RPMI8226 (cell line): Measurements from ENCODE around the gene ATXN1.

Source experiments
- DNase-seq: peaks from one replicate; pipeline ENCODE4 v3.0.0-alpha.2; 2015

The ATXN1 gene

DNA sequence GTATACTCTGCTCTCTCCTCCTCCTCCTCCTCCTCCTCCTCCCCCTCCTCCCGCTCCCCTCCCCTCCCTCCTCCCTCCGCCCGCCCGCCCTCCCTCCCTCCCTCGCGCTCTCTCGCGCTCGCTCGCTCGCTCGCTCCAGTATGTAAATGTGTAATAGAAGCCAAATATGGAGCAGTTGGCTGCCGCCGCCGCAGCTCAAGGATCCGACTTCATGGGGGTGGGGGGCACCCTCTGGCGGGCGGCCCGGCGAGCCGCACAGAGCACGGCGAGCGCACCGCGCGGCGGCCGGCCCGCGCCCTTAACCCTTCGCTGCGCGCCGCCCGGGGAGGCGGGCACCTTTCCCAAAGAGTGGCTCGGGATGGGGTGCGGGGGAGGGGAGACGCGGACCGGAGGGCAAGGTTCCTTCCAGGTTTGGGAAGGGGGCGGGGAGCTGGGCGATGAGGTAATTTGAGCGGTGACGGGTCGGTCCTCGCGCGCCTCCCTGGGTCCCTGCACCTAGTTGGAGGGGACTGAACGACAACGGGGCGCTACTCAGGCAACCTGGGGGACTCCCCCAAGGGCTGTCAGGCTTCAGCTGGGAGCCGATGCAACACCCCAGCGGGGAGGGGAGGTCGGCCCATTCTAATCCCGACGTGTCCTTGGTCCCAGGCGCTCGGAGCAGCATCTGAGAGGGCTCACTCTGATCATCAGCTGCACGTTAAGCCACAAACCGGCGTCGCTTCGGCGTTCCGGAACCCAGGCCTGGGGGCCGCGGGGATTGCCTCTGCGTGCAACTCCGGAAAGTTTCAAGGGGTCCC lies 409 bp upstream of the ATXN1 start:
- DNase-seq, result peak; percentile 89

DNA sequence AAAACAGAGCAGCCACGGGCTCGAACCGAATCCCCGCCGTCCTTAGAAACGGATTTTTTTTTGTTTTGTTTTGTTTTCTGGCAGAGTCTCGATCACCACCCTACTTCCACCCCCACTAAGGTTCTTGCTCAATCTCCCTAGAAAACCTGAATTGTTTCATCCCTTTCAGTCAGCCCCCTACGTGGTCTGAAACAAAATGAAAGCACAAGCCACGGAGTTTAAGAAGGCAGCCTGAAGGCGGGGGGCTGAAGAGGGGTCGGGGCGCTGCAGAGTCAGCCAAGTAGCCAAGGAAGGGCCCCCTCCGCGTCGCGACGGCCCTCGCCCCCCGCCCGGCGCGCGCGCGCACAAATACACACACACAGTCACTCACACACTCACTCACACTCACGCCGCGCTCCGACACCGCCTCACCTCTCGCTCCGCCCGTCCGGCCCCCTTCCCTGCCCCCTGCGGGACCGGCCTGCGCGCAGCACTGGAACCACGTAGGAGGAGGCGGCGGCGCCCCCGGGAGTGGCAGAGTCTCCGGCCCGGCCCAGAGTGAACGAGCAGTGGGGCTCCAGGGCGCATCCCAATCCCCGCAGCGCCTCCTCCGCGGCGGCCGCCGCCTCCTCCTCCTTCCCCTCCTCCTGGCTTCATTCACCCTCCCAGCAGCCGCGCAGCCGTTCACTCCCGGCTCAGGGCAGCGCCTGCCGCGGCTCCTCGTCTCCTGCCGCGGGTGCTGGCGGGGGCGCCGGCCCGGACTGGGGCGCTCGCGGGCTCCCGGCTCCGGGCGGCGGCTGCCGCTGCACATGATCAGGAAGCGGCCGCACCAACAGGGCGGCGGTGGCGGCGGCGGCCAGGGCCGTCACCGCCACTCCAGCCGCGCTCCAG lies 1.4 kb downstream of the ATXN1 start:
- peak; percentile 80 for DNase-seq

DNA sequence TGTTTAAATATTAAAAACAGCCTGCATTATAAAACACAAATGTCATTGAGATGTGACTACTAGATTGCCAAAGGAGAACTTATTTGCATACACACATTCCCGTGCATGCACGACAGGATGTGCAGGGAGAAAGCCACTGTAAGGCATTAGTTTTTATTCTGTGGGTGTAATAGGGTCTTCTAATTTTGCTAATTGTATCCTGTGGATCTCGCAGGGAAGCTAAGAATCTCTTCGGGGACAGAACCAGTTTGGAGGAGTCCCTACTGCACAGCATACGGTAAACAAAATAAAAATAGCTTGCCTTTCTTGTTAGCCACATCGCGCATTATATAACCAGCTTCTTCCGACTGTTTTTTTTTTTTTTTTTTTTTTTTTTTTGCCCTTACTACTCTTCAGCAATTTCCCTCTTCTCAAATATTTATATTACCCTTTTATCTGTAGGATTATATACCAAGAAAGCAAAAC lies 2.0 kb downstream of the ATXN1 start:
- DNase-seq, result peak; percentile 24

DNA sequence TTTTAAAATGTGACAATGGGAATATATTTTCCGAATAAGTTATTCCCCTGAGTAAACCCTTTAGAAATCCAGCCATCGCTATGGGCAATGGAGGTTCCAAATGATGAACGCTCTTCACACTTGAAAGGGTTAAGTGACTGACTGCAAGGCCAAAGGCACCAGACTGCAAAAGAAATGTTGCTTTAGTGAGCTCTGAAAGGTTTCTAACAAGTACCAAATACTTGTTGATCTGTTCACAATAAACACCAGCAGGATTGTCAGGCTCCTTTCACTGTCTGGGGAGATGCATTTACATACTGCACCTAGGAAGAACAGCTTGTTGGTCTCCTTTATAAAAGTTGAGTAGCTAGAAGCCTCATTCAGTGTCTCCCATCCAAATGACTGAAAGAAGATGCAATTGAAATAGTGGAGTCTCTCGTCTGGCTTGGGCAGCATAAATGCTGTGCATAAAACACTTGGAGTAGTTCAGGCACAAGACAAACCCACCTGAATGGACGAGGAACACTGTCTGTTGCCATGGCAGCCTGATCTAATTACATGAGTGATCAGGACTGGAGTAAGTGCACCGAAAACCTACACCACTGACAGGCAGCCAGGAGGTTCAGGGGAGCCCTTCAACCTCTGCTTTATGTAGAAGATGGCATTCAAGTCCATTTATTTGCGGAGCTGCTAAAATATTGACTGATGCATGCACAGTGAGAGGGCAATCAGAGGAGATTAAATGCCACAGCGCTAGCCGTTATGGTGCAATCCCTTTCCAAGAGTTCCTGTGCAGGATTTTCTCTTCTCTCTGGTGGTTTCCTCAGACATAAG lies 2.9 kb downstream of the ATXN1 start:
- DNase-seq, result no peak

DNA sequence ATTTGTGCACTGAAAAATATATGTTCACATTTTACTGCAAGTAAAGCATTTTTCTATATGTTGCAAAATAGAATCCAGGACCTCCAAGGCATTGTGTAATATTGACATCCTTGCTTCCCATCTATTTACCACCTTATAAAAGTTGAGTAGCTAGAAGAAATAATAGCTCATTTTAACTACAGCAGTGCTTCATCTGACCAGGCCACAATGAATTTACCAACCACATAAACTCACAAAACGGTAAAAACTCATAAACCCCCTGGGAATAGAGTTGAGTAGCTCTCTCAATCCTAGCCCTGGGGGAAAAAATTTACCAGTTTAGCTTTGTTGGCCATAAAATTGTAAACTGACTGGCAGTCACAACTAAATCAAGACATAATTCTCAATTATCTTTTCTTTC lies 3.9 kb downstream of the ATXN1 start:
- no peak for DNase-seq

DNA sequence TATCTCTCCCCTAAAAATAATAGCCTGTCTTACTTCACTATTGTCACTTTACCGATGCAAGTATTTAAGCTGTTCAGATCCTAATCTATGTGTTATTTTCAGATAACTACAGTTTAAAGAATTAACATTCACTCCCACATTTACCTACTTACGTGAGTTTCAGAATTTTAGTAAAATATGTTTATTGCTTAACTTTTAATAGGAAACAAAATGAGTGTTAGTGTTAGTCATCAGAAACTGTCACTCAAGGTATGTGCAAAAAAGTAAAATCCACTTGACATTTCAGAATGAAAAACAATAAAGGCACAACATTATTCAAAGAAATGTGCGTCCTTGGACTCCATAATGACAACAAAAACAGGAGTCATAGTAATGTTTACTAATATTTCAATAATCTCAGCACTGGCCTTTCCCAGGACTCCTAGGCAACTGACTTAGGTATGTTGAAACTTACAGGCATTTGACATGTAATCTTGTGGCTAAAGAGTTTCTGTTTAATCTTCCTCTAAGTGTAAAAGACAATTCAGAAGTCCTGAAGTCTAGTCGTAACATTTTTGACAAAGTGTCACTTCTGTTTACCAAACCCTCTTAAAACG lies 4.5 kb downstream of the ATXN1 start:
- DNase-seq, result no peak

DNA sequence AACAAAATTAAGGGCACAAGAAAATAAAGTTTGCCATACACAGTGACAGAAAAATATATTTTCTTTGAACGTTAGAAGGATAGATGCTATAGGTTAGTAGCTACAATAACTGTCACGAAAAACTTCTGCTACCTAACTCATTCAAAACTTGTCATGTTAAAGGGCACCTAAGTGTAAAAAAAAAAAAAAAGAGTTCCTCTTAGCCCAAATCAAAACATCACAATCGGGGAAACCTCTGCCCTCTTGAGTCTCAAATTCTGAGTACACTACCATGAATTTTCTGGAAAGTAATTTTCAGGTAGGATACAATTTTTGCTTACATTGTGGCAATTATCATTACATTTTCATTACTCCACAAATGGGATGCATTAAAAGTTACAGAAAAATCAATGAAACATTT lies 5.7 kb downstream of the ATXN1 start:
- DNase-seq, result no peak

DNA sequence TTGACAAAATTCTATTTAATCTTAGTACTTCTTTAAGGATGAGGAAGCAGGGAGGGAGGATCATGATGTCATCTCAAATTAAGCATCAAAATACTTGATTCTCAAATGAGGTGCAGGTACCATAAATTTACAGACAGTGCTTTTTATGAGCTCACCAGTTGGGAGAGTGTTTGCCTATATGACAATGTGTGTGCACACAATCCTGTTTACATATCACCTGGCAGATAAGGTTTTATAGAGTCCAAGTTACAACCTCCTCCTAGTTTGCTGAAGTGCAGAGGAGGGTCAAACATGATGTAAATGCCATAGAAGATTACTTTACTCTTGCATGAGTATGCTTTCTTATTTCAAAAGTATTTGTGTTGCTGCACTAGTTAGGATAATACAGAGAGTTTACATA lies 6.4 kb downstream of the ATXN1 start:
- no peak for DNase-seq

DNA sequence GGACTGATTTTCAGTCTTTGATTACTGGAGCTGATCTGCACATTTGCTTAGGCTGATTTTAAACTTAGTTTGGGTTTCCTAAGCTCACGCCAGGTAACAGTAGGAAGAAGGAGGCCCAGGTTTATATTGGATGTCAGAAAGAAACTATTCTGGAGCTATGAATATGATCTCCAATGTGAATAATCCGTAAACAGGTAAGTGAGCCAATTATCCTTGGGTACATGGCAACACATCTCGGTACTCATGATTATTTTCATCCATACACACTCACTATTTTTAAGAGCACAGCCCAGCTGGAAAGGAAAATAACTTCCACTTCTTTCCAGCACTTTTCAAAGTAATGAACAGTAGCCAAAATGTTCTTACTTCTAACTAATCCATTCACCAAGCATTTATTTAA lies 7.0 kb downstream of the ATXN1 start:
- DNase-seq, result no peak

DNA sequence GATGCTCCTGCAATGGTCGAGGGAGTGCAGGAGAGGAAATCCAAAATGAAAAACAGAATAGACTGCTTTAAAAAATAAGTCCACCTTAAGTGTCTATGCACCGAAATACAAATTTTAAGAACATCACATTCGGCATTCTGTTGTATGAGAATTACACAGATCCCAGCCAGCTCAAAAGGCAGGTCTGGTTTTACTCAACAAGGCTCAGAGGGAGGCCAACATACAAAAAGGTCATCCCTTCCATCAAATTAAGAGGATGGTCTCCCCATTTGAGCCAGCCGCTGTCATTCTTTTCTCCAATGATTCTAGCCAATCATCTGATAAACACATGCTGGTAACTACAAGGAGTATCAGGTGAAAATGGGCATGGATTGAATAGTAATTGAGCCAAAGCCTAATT lies 7.9 kb downstream of the ATXN1 start:
- no peak for DNase-seq

DNA sequence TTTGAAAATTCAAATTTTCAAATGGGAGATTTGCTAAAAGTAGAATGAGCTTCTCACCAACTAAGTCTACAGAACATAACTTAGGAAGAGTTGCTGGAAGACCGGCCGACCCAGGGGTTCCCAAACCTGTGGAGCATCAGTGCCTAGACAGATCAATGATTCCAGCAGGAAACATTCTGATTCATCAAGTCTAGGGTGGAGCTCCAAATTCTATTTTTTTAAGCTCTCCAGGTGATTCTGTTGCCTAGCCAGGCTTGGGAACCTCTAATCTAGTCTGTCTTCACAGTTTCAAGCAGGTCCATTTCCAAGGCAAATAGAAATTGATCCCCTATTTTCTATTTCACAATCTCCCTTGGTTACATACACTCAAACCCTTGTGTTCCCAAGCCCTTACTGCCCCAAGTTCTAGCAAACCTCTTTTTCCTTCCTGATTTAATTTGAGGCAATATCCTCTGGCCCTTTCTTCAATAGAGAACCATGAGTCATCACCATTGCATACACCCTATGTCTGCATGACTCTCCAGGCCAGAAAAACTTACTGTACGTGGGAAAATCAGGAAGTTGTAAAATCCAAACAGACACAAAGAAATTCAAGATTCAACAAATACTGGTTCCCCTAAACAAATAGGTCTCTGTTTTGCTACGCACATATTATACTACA lies 8.9 kb downstream of the ATXN1 start:
- DNase-seq, result no peak

DNA sequence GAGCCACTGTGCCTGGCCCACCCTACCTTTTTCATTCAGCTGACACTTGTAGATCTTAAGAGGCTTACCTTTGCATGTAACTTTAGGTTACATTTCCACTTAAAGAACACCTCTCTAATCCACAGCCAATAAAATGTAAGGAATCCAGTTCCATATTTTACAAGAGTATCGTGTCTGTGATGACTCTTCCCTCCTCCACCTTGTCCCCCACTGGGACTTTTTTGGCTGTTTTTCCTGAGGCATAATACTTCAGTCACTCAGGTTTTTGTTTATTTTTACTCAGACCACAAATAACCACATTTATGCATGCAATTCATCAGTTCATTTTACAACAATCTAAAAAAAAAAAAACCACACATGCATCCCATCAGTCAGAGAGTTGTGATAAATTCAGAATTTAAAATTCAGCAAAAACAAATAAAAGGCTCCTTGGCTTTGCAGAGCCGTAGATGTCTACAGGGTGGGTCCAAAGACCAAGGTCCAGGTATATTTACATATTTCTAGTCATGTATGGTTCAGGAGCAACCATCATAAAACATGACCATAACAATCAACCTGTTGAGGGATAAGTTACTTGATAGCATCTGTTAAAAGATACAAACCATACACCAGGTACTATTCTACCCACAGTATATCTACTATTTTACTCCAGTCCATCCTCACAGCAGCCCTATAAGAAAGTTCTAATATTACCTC lies 9.9 kb downstream of the ATXN1 start:
- DNase-seq, result no peak

DNA sequence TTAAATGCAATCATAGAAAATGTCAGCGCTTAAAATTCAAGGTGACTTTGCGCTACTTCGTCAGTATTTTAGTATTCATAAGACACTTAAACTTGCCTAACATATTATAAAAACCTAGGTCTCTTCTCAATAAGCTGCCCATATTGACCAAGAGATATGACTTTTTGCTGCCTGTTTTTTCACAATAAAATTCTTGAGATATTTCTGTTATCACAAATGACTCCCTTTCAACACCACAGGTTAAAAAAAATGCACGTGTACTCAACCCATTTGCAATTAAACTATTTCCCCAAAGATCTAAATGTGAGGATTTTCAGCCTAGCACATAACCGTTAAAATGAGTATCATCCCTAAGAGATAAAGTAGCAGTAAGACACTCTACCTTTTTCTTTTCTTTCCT lies 10.7 kb downstream of the ATXN1 start:
- no peak for DNase-seq

DNA sequence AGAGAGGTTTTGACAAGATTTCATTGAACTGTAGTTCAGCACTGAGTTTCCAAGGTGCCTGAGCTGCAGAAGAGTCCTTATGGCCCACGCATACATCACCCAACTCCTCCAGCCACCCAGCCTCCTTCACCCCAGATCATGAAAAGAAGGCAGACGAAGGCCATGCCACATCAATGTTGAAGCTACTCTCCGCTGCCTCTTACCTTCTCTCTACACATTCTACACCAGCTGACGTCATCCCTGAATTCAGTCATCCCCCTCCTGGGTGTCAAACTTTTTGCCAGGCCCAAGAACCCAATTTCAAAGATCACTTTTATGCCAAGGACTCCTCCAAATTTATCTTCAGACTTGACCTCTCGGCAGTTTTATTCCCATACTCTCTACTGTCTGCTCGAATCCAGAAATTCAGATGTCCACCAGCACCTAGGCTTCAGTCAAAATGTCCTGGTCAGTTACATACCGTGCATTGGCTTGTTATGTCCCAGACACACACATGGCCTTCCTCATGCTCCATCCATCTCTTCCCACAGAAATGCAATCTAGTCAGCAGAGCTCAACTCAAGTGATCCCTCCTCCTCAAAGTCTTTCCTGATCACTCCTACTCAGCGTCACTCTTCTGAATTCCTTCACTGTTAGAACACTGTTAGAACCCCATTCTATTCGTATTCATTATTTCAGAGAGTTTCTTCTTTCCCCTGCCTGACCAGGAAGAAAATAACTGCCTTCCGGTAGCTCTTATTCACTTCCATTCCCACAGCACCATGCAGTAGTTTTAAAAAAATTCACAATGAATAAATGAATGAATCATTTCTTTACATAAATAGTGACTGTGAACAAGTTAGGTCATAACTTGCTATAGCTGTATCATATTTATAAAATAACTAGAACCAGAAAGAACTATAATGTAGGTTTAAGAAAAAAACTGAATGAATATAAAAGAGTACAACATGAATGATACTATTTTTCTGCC lies 11.5 kb downstream of the ATXN1 start:
- no peak for DNase-seq

DNA sequence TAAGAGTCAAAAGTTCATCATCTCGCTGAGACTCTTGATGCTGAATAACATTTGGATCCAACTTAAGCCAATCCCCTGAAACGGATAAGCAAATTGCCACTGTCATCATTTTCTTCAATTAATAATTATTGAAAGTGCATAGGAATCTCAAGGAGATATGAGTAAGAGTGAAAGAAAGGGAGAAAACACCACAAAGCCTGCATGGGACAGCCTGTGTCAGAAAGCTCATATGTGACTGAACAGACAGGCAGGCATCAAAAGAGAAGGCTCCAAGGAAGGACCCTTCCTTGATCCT lies 13.3 kb downstream of the ATXN1 start:
- DNase-seq, result no peak

DNA sequence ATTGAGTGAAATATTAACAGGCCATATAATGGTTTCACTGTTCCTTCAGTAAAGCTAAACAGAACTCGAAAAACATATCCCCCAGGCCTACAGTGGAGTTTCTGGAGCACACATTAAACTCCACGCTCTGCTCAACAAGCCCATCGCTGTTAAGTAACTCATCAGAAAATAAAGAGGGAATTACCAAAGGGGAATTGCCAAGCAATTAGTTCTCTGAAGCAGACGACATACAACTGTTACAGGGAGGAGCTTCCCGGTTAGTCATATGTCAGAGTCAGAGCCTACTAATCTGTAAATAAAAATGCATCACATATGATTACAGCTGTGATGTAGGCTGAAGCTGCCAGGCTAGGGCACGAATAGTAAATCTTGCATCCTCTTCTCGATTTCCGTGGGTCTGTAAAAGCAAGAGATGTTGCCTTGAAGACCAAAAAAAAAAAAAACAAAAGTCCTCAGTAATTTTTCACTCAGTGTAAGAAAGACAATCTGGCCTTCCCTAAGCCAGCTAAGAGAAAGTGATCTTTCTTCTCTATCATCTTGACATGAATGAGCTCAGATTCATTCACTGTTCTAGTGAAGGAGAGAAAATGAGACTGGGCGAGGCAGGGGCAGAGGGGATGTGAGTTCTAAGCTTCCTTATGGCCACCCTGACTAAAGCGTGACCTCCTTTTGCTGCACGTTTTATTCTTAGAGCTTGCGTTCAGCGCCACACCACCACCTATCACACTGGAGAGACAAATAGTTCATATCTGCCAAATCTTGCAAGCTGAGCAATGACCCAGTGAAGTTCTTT lies 13.8 kb downstream of the ATXN1 start:
- DNase-seq, result no peak

DNA sequence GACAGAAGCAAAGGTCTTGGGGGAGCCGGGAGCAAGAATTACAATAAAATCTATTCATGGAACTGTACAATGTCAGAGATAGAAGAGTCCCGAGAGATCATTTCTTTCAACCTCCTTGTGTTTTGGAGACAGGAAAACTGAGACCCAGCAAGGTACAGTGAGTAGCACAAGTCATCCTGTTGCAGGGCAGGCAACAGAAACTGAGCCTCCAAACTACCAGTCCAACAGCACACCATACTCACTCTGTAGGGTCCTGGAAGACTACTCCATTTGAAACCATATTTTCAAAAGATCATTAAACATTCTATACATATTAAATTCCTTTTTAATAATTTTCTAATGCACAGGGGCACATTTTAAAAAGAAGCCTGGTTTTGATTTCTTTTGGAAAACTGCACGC lies 14.4 kb downstream of the ATXN1 start:
- DNase-seq, result no peak

DNA sequence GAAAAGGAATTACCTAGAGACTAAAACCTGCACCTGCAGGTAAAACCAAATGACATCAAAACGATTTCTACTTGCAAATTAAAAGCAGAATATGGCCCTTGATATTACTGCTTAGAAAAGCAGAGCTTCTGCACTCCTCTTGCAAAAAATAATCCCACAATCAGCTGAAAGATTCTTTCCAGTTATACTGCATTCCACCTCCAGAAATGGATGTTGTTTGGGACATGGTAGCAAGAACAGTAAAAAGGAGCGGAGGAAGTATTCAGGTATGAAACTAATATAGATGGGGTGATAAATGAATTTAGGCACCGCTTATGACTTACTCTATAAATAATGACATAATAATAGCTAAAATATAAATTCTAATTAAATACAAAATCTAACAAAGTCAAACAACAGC lies 14.9 kb downstream of the ATXN1 start:
- DNase-seq, result no peak

DNA sequence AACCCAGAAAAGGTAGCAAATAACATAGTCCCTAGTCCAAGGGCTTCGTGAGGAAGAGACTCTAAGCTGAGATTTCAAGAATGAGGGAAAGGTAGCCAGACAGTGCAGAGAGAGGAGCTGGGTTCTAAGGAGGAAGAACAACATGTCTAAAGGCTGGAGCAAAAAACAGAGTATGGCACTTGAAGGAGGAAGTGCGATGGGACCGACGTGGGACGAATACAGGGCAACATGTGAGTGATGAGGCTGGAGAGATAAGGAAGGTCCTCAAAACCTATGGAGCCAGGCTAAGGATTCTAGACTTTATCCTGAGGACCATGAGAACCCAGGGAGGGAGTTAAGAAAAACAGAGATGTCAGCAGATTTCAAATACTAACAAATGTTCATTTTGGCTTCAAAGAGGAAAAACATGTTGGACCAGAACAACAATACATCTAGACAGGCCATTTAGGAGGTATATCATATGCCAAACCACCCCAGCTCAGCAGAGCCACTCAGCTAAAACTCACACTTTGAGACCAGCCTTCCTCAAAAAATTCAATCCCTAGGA lies 17.5 kb downstream of the ATXN1 start:
- no peak for DNase-seq

DNA sequence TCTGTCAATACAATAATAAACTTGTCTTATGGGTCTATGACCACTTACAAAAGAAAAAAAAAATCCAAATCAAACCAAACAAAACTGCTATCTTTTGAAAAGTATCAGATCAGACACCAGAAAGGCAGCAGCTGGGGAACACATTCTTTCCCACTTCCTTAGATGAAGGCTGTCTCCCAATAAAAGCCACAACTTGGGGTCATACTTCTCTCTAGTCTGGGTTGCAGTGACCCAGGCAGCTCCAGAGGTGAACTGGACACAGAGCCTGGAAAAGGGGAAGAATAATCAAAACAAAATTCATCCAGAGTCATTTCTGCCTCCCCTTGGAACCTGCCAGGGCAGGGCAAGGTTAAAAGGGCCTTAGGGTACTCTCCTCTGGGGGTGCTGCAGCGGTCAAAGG lies 19.1 kb downstream of the ATXN1 start:
- no peak for DNase-seq
